GM19193 (cell line): ENCODE results near the gene ZFAND2A.

ENCODE experiments used
- POLR2A ChIP-seq: IDR thresholded peaks from 4 replicates; pipeline ENCODE4 v1.6.1; 2011; ENCODE audit not compliant: insufficient read depth, insufficient read length; ENCODE audit errors: extremely low read depth

Gene ZFAND2A

GRCh38 chr7:1136841-1137516 is 23.0 kb downstream of the ZFAND2A start:
- TF ChIP-seq POLR2A: no peak

- TF ChIP-seq POLR2A: no peak
Observed at GRCh38 chr7:1134951-1135350, 25.0 kb downstream of the ZFAND2A start.

GRCh38 chr7:1131471-1132265 is 28.3 kb downstream of the ZFAND2A start:
- no peak for TF ChIP-seq POLR2A

- no peak for TF ChIP-seq POLR2A
Observed at GRCh38 chr7:1130021-1130990, 29.7 kb downstream of the ZFAND2A start.

GRCh38 chr7:1129431-1129830 is 30.6 kb downstream of the ZFAND2A start:
- no peak for TF ChIP-seq POLR2A

GRCh38 chr7:1127001-1127400 is 33.0 kb downstream of the ZFAND2A start:
- TF ChIP-seq POLR2A: no peak

- no peak for TF ChIP-seq POLR2A
Observed at GRCh38 chr7:1125603-1125969, 34.4 kb downstream of the ZFAND2A start.

GRCh38 chr7:1124816-1125602 is 35.0 kb downstream of the ZFAND2A start:
- no peak for TF ChIP-seq POLR2A

GRCh38 chr7:1124164-1124563 is 35.8 kb downstream of the ZFAND2A start:
- TF ChIP-seq POLR2A: no peak

GRCh38 chr7:1123715-1124114 is 36.3 kb downstream of the ZFAND2A start:
- no peak for TF ChIP-seq POLR2A

- no peak for TF ChIP-seq POLR2A
Observed at GRCh38 chr7:1122832-1123501, 37.0 kb downstream of the ZFAND2A start.

- TF ChIP-seq POLR2A: no peak
Observed at GRCh38 chr7:1121886-1122831, 37.8 kb downstream of the ZFAND2A start.

GRCh38 chr7:1121476-1121875 is 38.5 kb downstream of the ZFAND2A start:
- no peak for TF ChIP-seq POLR2A
